ENCODE data around the gene FOXA2.

GRCh38 chr20:22619806-22620205 lies 35.4 kb upstream of the FOXA2 start:
- TF ChIP-seq CTCF (conservative IDR thresholded peaks at IDR 0.05 in 1 of 2, IDR thresholded peaks at IDR 0.05 in 1 of 2; ENCODE audit: low read depth in 1 of 2, low read length in 2 of 2) (no peak), EZH2 (IDR thresholded peaks at IDR 0.05; ENCODE audit: low read length, missing control alignments) (no peak)

All from fibroblast of lung (primary cell).